ENCODE results near the gene MSANTD3.
"Not testable (repeated sequence)": the region's sequence is repeated elsewhere in the genome, so short reads cannot be mapped to it uniquely, and the experiment has no call there.

Gene MSANTD3, protein sequence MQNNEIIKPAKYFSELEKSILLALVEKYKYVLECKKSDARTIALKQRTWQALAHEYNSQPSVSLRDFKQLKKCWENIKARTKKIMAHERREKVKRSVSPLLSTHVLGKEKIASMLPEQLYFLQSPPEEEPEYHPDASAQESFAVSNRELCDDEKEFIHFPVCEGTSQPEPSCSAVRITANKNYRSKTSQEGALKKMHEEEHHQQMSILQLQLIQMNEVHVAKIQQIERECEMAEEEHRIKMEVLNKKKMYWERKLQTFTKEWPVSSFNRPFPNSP

DNA sequence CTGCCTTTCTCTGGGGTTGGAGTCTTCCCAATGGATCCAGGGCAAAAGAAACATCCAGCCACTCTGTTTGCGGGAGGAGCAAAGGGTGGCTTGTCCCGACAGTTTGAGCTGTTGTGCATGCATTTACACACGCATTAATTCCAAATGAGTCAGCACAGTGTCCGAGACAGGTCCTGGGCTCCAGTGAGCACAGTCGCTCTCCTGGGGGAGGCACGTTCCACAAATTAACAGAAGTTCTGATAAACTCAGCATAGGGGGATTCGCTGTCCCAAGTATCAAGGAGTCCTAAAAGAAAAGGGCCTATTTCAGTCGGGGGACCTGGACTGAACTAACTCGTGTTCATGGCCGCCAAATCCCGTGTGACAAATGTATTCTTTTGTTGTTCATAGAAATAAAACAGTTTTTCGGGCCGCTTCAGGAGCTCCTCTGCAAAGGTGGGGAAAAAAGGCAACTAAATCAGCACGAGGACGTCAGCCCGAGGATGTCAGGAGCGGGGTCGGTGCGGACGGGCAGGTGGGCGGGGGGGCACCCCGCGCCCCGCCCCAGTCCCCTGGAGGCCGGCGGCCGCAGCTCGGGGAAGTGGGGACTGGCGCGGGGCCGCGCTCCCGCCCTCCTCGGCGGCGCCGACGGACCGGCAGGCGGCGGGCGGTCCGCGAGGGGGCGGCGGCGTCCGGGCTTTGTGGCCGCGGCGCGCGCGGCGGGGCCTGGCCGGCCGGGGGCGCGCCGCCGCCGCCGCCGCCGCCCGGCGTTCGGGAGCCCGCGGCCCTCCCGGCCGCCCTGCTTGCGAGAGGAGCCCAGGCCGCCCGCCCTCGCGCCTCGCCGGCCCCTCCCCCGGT is at the start of gene MSANTD3:
Gene MSANTD3, plus strand, starts transcription at position 614 of the 836 bp plus-strand sequence. CDS start 14,796 bp downstream, outside the sequence.
- TF ChIP-seq JUND (IDR thresholded peaks at IDR 0.05; ENCODE audit: low read depth) = no peak
- in situ Hi-C loops (cut with HindIII; ENCODE audit: low pct_unique_long_range_greater_than_20kb, low sequenced_read_pairs) = no loop called here
- peak; percentile 51 to 52 for DNase-seq (ENCODE audit: low read depth in 1 of 2, low spot score in 1 of 2)

DNA sequence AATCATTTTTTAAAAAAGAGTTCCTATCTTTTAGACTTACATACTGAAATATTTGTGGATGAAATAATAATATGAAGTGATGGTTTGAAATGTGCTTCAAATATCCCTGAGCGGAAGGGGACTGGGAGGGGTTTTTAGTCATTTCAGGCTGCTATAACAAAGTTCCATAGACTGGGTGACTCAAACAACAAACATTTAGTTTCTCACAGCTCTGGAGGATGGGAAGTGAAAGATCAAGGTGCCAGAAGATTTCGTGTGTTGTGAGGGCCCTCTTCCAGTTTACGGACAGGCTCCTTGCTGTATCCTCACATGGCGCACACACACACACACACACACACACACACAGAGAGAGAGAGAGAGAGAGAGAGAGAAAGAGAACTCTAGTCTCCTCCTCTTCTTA is 47.1 kb upstream of the MSANTD3 start:
- no peak for DNase-seq (ENCODE audit: low read depth in 1 of 2, low spot score in 1 of 2)
- in situ Hi-C loops (cut with HindIII; ENCODE audit: low pct_unique_long_range_greater_than_20kb, low sequenced_read_pairs) = no loop called here
- TF ChIP-seq JUND (IDR thresholded peaks at IDR 0.05; ENCODE audit: low read depth) = no peak

DNA sequence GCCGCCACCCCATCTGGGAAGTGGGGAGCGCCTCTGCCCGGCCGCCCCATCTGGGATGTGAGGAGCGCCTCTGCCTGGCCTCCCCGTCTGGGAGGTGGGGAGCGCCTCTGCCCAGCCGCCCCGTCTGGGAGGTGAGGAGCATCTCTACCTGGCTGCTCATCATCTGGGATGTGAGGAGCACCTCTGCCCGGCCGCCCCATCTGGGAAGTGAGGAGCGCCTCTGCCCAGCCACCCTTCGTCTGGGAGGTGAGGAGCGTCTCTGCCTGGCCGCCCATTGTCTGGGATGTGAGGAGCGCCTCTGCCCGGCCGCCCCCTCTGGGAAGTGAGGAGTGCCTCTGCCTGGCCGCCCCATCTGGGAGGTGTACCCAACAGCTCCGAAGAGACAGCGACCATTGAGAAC is 34.0 kb upstream of the MSANTD3 start:
- in situ Hi-C loops (cut with HindIII; ENCODE audit: low pct_unique_long_range_greater_than_20kb, low sequenced_read_pairs); DNase-seq (ENCODE audit: low read depth in 1 of 2, low spot score in 1 of 2): not testable (repeated sequence)

- in situ Hi-C loops (cut with HindIII; ENCODE audit: low pct_unique_long_range_greater_than_20kb, low sequenced_read_pairs) = no loop called here
- no peak for TF ChIP-seq JUND (IDR thresholded peaks at IDR 0.05; ENCODE audit: low read depth)
- no peak for DNase-seq (ENCODE audit: low read depth in 1 of 2, low spot score in 1 of 2)
Measured at GRCh38 chr9:100394032-100394695, 32.8 kb upstream of the MSANTD3 start.

DNA sequence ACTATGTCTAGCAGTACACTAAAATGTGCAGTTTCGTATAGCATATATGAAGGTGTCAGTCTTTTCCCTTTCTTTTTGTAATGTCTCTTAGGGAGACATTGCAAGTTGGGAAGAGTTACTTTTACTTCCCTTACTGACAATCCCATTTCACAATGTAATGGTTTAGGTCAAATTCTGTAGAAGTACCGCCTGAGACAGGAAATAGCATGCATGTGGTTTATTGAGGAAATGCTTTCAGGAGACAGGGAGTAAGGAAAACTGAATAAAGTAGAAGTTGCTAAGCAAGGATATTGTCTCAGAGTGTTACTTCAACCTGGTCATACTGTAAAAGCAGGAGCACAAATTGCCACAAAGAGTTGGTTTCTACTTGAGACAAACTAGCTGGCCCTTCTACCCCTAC is 32.1 kb upstream of the MSANTD3 start:
- in situ Hi-C loops (cut with HindIII; ENCODE audit: low pct_unique_long_range_greater_than_20kb, low sequenced_read_pairs) = no loop called here
- TF ChIP-seq JUND (IDR thresholded peaks at IDR 0.05; ENCODE audit: low read depth) = no peak
- DNase-seq (ENCODE audit: low read depth in 1 of 2, low spot score in 1 of 2) = no peak

DNA sequence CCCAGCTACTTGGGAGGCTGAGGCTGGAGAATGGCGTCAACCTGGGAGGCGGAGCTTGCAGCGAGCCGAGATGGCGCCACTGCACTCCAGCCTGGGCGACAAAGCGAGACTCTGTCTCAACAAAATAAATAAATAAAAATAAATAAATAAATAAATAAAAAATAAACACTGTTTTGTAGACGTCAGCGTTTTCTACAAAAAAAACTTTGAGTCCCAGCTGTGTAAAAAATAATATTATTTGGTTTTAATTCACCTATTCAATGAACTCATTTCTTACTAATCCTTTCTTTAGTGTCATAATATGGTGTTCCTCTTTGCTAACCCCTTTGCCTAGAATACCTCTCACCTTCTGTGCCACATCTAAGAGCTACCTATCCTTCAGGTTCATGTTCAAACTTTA is 30.2 kb upstream of the MSANTD3 start:
- in situ Hi-C loops (cut with HindIII; ENCODE audit: low pct_unique_long_range_greater_than_20kb, low sequenced_read_pairs) = no loop called here
- no peak for DNase-seq (ENCODE audit: low read depth in 1 of 2, low spot score in 1 of 2)
- TF ChIP-seq JUND (IDR thresholded peaks at IDR 0.05; ENCODE audit: low read depth) = no peak

DNA sequence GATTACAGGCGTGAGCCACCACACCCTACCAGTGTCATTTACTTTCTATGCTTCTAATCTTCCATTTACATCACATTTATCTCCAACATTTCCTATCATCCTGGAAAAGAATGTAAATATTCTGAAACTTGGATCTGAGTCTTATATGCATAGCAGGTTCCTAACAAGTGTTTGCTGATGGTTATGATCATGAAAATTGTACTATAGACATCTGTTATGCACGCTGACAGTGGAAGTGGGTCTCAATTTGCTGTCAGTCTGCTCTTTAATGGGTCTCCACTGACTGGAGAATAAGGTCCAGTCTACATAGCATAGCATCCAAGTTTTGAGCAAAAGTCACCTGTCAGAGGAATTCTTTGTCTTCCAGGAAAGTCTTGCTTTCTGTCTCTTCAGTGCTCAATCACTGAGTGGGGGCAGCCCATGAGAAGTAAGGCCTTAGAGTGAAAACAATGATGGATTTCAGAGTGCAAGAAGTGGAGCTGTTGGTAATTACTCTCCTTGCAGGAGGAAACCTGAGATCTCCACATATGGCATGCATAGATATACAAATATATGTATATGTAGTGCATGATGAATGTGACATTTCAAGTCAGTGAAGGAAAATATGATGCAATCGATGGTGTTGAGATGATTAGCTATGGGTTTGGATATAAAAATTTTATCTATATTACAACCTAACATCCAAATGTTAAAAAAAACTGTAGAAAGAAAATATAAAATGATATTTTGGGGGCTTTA is 29.2 kb upstream of the MSANTD3 start:
- in situ Hi-C loops (cut with HindIII; ENCODE audit: low pct_unique_long_range_greater_than_20kb, low sequenced_read_pairs) = no loop called here
- DNase-seq (ENCODE audit: low read depth in 1 of 2, low spot score in 1 of 2) = no peak
- no peak for TF ChIP-seq JUND (IDR thresholded peaks at IDR 0.05; ENCODE audit: low read depth)

- in situ Hi-C loops (cut with HindIII; ENCODE audit: low pct_unique_long_range_greater_than_20kb, low sequenced_read_pairs) = no loop called here
- DNase-seq (ENCODE audit: low read depth in 1 of 2, low spot score in 1 of 2) = no peak
- no peak for TF ChIP-seq JUND (IDR thresholded peaks at IDR 0.05; ENCODE audit: low read depth)
Measured at GRCh38 chr9:100401042-100401441, 25.9 kb upstream of the MSANTD3 start.

DNA sequence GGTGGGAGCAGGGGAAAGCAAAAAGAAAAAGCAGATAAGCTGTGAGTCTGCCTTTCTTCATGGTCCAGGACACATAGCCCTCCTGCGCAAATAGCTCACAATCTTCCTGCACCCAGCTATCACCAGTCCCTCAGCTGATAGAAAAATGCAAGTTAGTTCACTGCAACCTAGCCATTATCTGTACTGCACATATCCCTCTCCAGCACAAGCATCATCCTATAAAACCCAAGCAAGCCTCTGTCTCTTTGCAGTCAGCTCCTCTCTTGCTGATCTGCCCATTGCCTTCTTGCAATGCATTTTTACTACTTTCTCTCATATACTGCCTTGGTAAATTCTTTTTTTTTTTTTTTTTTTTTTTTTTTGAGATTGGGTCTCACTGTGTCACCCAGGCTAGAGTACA is 20.0 kb upstream of the MSANTD3 start:
- DNase-seq (ENCODE audit: low read depth in 1 of 2, low spot score in 1 of 2) = no peak
- in situ Hi-C loops (cut with HindIII; ENCODE audit: low pct_unique_long_range_greater_than_20kb, low sequenced_read_pairs) = no loop called here
- no peak for TF ChIP-seq JUND (IDR thresholded peaks at IDR 0.05; ENCODE audit: low read depth)

DNA sequence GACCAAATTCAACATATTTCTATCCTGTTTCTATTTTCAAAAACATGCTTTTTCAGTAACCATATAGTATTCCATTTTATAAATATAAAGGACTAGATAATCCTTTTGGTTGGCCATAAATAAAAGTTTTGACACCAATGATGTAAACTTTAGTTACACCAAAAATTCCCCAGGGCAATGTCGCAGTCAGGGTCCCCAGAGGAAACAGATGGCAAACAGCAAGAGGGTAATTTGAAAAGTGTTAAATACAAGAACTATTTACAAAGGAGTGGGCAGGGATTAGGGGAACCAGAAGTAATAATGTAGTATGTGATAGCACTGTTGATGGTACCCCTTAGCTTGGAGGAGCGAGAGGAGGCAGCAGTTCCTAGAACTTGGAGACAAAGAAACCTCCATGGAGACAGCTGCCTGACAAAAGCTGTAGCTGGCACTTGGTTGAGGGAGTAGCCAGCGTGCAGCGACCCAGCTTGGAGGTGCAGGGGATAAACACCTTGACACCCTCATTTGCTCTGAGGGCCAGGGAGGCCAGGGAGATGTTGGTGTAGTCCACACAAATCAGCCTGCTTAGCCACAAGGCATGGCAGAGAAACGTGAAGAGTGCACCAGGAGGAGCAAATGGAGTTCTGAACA is 18.3 kb upstream of the MSANTD3 start:
- DNase-seq (ENCODE audit: low read depth in 1 of 2, low spot score in 1 of 2) = no peak
- no peak for TF ChIP-seq JUND (IDR thresholded peaks at IDR 0.05; ENCODE audit: low read depth)
- in situ Hi-C loops (cut with HindIII; ENCODE audit: low pct_unique_long_range_greater_than_20kb, low sequenced_read_pairs) = no loop called here

DNA sequence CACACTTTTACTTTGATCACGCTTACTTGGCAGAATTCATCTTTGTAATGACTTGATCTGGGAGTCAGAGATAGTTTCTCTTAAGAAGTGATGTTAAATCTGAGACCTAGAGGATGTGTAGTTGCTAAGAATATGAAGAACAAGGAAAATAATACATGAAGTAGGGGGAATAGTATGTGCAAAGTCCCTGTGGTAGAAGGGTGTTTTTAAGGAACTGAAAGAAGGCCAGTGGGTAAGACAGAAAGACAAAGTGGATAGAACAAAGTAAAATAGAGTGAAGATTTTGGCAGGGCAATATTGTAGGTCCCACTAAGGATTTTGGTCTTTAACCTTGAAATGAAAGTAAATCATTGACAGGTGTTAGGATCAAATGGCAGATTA is 17.8 kb upstream of the MSANTD3 start:
- no peak for TF ChIP-seq JUND (IDR thresholded peaks at IDR 0.05; ENCODE audit: low read depth)
- no peak for DNase-seq (ENCODE audit: low read depth in 1 of 2, low spot score in 1 of 2)
- in situ Hi-C loops (cut with HindIII; ENCODE audit: low pct_unique_long_range_greater_than_20kb, low sequenced_read_pairs) = no loop called here

All from T47D (cell line).